Osteoblast (primary cell): Measurements from ENCODE around the gene POTEM. TPM values are rescaled to one million over a fixed set of nuclear protein-coding genes. Genes with fewer than 3 reads are reported as not detected.
"Not testable (repeated sequence)": the region's sequence is repeated elsewhere in the genome, so short reads cannot be mapped to it uniquely, and the experiment has no call there.

Source experiments
- DNase-seq: peaks from one replicate; pipeline ENCODE4 v3.0.0; 2011; ENCODE audit warnings: low spot score, mixed read lengths; ENCODE audit not compliant: insufficient read length; ENCODE audit errors: missing footprints
- H2AFZ ChIP-seq: 2 replicates; pipeline ENCODE4 v1.6.0; 2011; ENCODE audit warnings: mild to moderate bottlenecking, low read length
- H3K27ac ChIP-seq: 2 replicates; pipeline ENCODE4 v1.5.1; 2011; ENCODE audit warnings: mild to moderate bottlenecking, low read depth, low read length, moderate library complexity
- H3K27me3 ChIP-seq: 2 replicates; pipeline ENCODE4 v1.6.0; 2012; ENCODE audit warnings: mild to moderate bottlenecking, control low read depth, inconsistent platforms, low read length, moderate library complexity; ENCODE audit not compliant: insufficient read depth
- H3K36me3 ChIP-seq: 2 replicates; pipeline ENCODE4 v1.5.1; 2011; ENCODE audit warnings: mild to moderate bottlenecking, low read length, control low read depth, moderate library complexity; ENCODE audit not compliant: insufficient read depth
- H3K4me1 ChIP-seq: 2 replicates; pipeline ENCODE4 v1.5.1; 2011; ENCODE audit warnings: mild to moderate bottlenecking, low read length, control low read depth, moderate library complexity; ENCODE audit not compliant: insufficient read depth
- H3K4me2 ChIP-seq: 2 replicates; pipeline ENCODE4 v1.6.0; 2011; ENCODE audit warnings: mild to moderate bottlenecking, low read length; ENCODE audit not compliant: insufficient read depth
- H3K4me3 ChIP-seq: fragments of 200-600 bp; sonication (generic); 3 replicates; pipeline ENCODE4 v1.5.1; 2012; ENCODE audit warnings: mild to moderate bottlenecking, low read length, inconsistent platforms; ENCODE audit not compliant: insufficient read depth
- H3K79me2 ChIP-seq: 2 replicates; pipeline ENCODE4 v1.6.0; 2012; ENCODE audit warnings: mild to moderate bottlenecking, low read length, control low read depth, inconsistent platforms; ENCODE audit not compliant: insufficient read depth
- H3K9me3 ChIP-seq: 2 replicates; pipeline ENCODE4 v1.5.1; 2011; ENCODE audit warnings: low read depth, low read length, control low read depth
- H4K20me1 ChIP-seq: 2 replicates; pipeline ENCODE4 v1.6.0; 2012; ENCODE audit warnings: mild to moderate bottlenecking, low read length, control low read depth; ENCODE audit not compliant: insufficient read depth
- total RNA-seq: library from RNA; depleted of rRNA; stranded (reverse); fragments of >200 nt; gene quantifications from 2 replicates; pipeline ENCODE4 v1.2.3, GENCODE V29; 2012

The POTEM gene
- total RNA-seq, 1 donor: not detected

DNA sequence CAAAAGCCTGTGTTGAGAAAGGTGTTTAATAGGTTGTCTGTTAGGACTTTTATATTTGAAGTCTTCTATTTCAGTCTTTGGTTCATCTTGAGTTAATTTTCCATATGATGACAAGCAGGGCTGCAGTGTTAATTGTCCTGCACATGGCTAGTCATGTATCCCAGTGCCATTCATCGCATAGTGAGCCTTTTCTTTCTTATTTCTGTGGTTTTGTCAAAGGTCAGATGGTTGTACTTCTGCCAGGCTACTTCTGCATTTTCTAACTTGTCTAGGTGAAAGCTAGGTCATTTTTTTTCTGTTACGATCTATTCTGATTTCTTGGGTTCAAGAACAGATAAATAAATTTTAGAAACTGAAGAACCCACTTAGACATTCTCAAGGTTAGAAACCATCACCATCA is 5.7 kb upstream of the POTEM start:
- H3K9me3 ChIP-seq, H3K36me3 ChIP-seq, H3K79me2 ChIP-seq, H3K27me3 ChIP-seq, DNase-seq, H3K27ac ChIP-seq, H2AFZ ChIP-seq, H4K20me1 ChIP-seq, H3K4me2 ChIP-seq, H3K4me1 ChIP-seq, H3K4me3 ChIP-seq: not testable (repeated sequence)

- H4K20me1 ChIP-seq, H3K79me2 ChIP-seq, H3K4me3 ChIP-seq, H3K4me1 ChIP-seq, H3K27ac ChIP-seq, H2AFZ ChIP-seq, H3K9me3 ChIP-seq, H3K36me3 ChIP-seq, H3K27me3 ChIP-seq, DNase-seq, H3K4me2 ChIP-seq: not testable (repeated sequence)
Observed at GRCh38 chr14:18962143-18962542, 5.1 kb upstream of the POTEM start.

- H3K79me2 ChIP-seq, H3K4me3 ChIP-seq, H3K4me1 ChIP-seq, H3K4me2 ChIP-seq, H3K36me3 ChIP-seq, H3K27me3 ChIP-seq, DNase-seq, H3K27ac ChIP-seq, H2AFZ ChIP-seq, H4K20me1 ChIP-seq, H3K9me3 ChIP-seq: not testable (repeated sequence)
Observed at GRCh38 chr14:18963276-18963675, 4.0 kb upstream of the POTEM start.

- not testable (repeated sequence) for H3K4me3 ChIP-seq, H3K4me2 ChIP-seq
Observed at GRCh38 chr14:18964878-18965277, 2.4 kb upstream of the POTEM start.

DNA sequence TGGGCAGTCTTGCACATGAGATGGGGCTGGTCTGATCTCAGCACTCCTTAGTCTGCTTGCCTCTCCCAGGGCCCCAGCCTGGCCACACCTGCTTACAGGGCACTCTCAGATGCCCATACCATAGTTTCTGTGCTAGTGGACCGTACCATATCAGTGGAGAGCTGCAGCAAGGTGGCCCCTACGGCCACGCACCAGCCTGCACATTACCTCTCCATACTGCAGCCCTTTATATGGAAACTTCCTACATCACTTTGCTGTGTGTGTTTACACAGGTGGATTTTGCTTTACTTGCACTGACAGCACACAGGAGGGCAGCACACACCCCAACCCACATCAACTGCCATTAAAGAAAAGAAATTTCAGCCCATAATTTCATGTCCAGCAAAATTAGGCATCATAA is 35.3 kb downstream of the POTEM start:
- not testable (repeated sequence) for H3K4me3 ChIP-seq, H3K79me2 ChIP-seq, H3K27ac ChIP-seq, DNase-seq, H3K36me3 ChIP-seq, H2AFZ ChIP-seq, H3K4me1 ChIP-seq, H4K20me1 ChIP-seq, H3K27me3 ChIP-seq, H3K4me2 ChIP-seq, H3K9me3 ChIP-seq

More at GRCh38 chr14:18964878-18965277, 2.4 kb upstream of the POTEM start:
- DNase-seq, H3K27me3 ChIP-seq, H2AFZ ChIP-seq, H4K20me1 ChIP-seq, H3K36me3 ChIP-seq, H3K4me1 ChIP-seq, H3K9me3 ChIP-seq, H3K27ac ChIP-seq, H3K79me2 ChIP-seq: not testable (repeated sequence)

DNA sequence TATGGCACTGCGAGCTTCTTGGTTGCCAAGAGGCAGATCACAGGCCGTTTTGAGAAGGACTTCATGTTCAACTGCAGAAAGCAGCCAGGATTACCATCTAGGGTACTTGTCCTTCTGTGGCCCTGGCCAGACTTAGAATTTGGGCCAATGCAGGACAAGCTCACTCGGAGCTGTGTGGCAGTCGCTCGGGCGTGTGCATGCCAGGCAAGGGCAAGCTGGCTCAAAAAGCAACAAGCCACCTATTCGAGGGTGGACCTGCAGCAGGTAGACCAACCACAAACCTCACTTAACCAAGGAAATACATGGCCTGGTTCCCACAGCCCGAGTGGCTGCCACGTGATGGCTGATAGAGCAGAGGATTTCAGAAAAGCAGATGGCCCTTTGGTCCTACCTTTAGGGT is 39.3 kb downstream of the POTEM start:
- H3K4me3 ChIP-seq: not testable (repeated sequence)

DNA sequence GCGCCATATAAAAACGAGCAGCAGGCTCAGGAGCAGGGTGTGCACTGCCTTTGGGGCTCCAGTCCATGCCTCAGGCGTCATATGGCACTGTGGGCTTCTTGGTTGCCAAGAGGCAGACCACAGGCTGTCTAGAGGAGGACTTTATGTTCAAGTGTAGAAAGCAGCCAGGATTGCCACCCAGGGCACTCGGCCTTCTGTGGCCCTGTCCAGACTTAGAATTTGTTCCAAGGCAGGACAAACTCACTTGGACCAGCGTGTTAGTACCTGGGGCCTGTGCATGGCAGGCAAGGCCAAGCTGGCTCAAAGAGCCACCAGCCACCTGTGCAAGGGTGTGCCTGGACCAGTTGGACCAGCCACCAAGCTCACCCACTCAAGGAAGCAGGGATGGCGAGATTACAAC is 40.4 kb downstream of the POTEM start:
- not testable (repeated sequence) for H2AFZ ChIP-seq, H3K4me3 ChIP-seq, H3K9me3 ChIP-seq, H3K4me2 ChIP-seq, H3K79me2 ChIP-seq, H3K27ac ChIP-seq, DNase-seq, H3K27me3 ChIP-seq, H3K36me3 ChIP-seq, H4K20me1 ChIP-seq, H3K4me1 ChIP-seq

More for the DNA sequence above, 39.3 kb downstream of the POTEM start:
- not testable (repeated sequence) for H3K4me2 ChIP-seq, H2AFZ ChIP-seq, H4K20me1 ChIP-seq, H3K4me1 ChIP-seq, H3K79me2 ChIP-seq, H3K9me3 ChIP-seq, DNase-seq, H3K27ac ChIP-seq, H3K27me3 ChIP-seq, H3K36me3 ChIP-seq

GRCh38 chr14:19011029-19011428 is 43.8 kb downstream of the POTEM start:
- not testable (repeated sequence) for H2AFZ ChIP-seq, H3K4me3 ChIP-seq, H3K27me3 ChIP-seq, H3K27ac ChIP-seq, H3K4me2 ChIP-seq, DNase-seq, H3K36me3 ChIP-seq, H3K9me3 ChIP-seq, H3K79me2 ChIP-seq, H4K20me1 ChIP-seq, H3K4me1 ChIP-seq

GRCh38 chr14:19011703-19012102 is 44.5 kb downstream of the POTEM start:
- not testable (repeated sequence) for H3K79me2 ChIP-seq, H3K4me1 ChIP-seq, H3K27ac ChIP-seq, H3K4me2 ChIP-seq, H2AFZ ChIP-seq, H4K20me1 ChIP-seq, H3K4me3 ChIP-seq, H3K9me3 ChIP-seq, DNase-seq, H3K36me3 ChIP-seq, H3K27me3 ChIP-seq
